SU-DHL-6 (cell line): ENCODE measurements around the gene SGCD.

Source experiments
- H2AFZ ChIP-seq: fragments of 200-600 bp; sonication (generic); 2 replicates; pipeline ENCODE4 v1.6.1; 2014; ENCODE audit warnings: low read depth, mild to moderate bottlenecking, moderate library complexity, mixed read lengths, antibody characterized with exemption, low read length; ENCODE audit not compliant: severe bottlenecking
- H3F3A ChIP-seq: fragments of 200-600 bp; shearing (Covaris generic); 2 replicates; pipeline ENCODE4 v1.6.0; 2016; ENCODE audit warnings: antibody characterized with exemption, mild to moderate bottlenecking; ENCODE audit not compliant: insufficient read depth
- H3K27ac ChIP-seq: fragments of 200-600 bp; sonication (generic); 2 replicates; pipeline ENCODE4 v1.5.1; 2016; ENCODE audit warnings: low read depth, mild to moderate bottlenecking, low read length, moderate library complexity, mixed read lengths
- H3K27me3 ChIP-seq: fragments of 200-600 bp; sonication (generic), shearing (Covaris generic); 2 replicates; pipeline ENCODE4 v1.6.0; 2014; ENCODE audit warnings: mild to moderate bottlenecking, low read length
- H3K36me3 ChIP-seq: fragments of 200-600 bp; sonication (generic); 2 replicates; pipeline ENCODE4 v1.6.1; 2014; ENCODE audit warnings: mild to moderate bottlenecking, low read length, mixed read lengths
- H3K4me2 ChIP-seq: fragments of 300-600, 200-600 bp; shearing (Covaris generic), sonication (generic); 2 replicates; pipeline ENCODE4 v1.6.0; 2014; ENCODE audit warnings: low read length, low read depth, mild to moderate bottlenecking; ENCODE audit not compliant: poor library complexity, severe bottlenecking
- H3K4me3 ChIP-seq: fragments of 200-600 bp; sonication (generic); 2 replicates; pipeline ENCODE4 v1.5.1; 2014; ENCODE audit warnings: antibody characterized with exemption, low read length, mild to moderate bottlenecking, mixed read lengths; ENCODE audit not compliant: insufficient read depth, poor library complexity, severe bottlenecking
- H3K79me2 ChIP-seq: fragments of 200-600 bp; sonication (generic); 2 replicates; pipeline ENCODE4 v1.6.1; 2014; ENCODE audit warnings: mild to moderate bottlenecking, low read length, moderate library complexity; ENCODE audit not compliant: insufficient read depth
- H3K9ac ChIP-seq: fragments of 200-600 bp; sonication (generic); 2 replicates; pipeline ENCODE4 v1.7.0; 2014; ENCODE audit warnings: mild to moderate bottlenecking, low read length
- H3K9me2 ChIP-seq: fragments of 200-600 bp; sonication (generic); replicated peaks from 2 replicates; pipeline ENCODE4 v1.6.1; 2014; ENCODE audit warnings: low read length; ENCODE audit not compliant: insufficient read depth
- H3K9me3 ChIP-seq: fragments of 200-600 bp; sonication (generic); 2 replicates; pipeline ENCODE4 v1.6.1; 2014; ENCODE audit warnings: low read length, mixed read lengths; ENCODE audit not compliant: insufficient read depth
- H4K20me1 ChIP-seq: fragments of 200-600 bp; sonication (generic); 2 replicates; pipeline ENCODE4 v1.6.1; 2014; ENCODE audit warnings: low read depth, mild to moderate bottlenecking, antibody characterized with exemption, low read length, moderate library complexity, mixed read lengths
- CTCF ChIP-seq: fragments of 200-600 bp; sonication (generic); IDR thresholded peaks from one replicate; pipeline ENCODE4 v1.5.1; 2017; ENCODE audit warnings: antibody characterized with exemption, mild to moderate bottlenecking, low read length, moderate library complexity; ENCODE audit not compliant: insufficient read depth, poor library complexity, severe bottlenecking
- EZH2phosphoT487 ChIP-seq: fragments of 200-600 bp; sonication (generic), shearing (Covaris generic); conservative IDR thresholded peaks from 2 replicates; pipeline ENCODE4 v1.6.1; 2018; ENCODE audit warnings: mild to moderate bottlenecking, antibody characterized with exemption, low read length, moderate library complexity, mixed read lengths

Gene SGCD

GRCh38 chr5:156322666-156323065 lies 4.3 kb upstream of the SGCD start:
- no peak for TF ChIP-seq CTCF
- no peak for TF ChIP-seq EZH2phosphoT487
- H3K4me3 ChIP-seq: no peak overlapping the region

GRCh38 chr5:156327296-156327695 lies 332 bp downstream of the SGCD start:
- Histone ChIP-seq H2AFZ (no peak overlapping the region), H3K9me2 (no peaks in the 10 kb centered on the region), H3K27me3 (no peaks in the 10 kb centered on the region), H3K36me3 (no peaks in the 10 kb centered on the region), H3K4me3 (no peak overlapping the region), H3K27ac (no peak overlapping the region), H3K9me3 (no peaks in the 10 kb centered on the region), H3K79me2 (no peaks in the 10 kb centered on the region), H3F3A (no peaks in the 10 kb centered on the region), H3K4me2 (no peak overlapping the region), H3K9ac (no peak overlapping the region), H4K20me1 (no peaks in the 10 kb centered on the region)
- TF ChIP-seq EZH2phosphoT487: no peak
- no peak for TF ChIP-seq CTCF

More at GRCh38 chr5:156322666-156323065, 4.3 kb upstream of the SGCD start:
- Histone ChIP-seq H3K79me2 (no peaks in the 10 kb centered on the region), H3K4me2 (no peak overlapping the region), H3K9ac (no peak overlapping the region), H3K27ac (no peak overlapping the region), H3F3A (no peaks in the 10 kb centered on the region), H3K9me2 (no peaks in the 10 kb centered on the region), H4K20me1 (no peaks in the 10 kb centered on the region), H3K27me3 (no peaks in the 10 kb centered on the region), H2AFZ (no peak overlapping the region), H3K36me3 (no peaks in the 10 kb centered on the region), H3K9me3 (no peaks in the 10 kb centered on the region)

- Histone ChIP-seq H3K27me3 (no peaks in the 10 kb centered on the region), H3K36me3 (no peaks in the 10 kb centered on the region), H3K4me3 (no peak overlapping the region), H3K27ac (no peak overlapping the region), H3K9me3 (no peaks in the 10 kb centered on the region), H3K9me2 (no peaks in the 10 kb centered on the region), H3K79me2 (no peaks in the 10 kb centered on the region), H3K4me2 (no peak overlapping the region), H3K9ac (no peak overlapping the region), H3F3A (no peaks in the 10 kb centered on the region), H4K20me1 (no peaks in the 10 kb centered on the region), H2AFZ (no peak overlapping the region)
- TF ChIP-seq EZH2phosphoT487 (no peak), CTCF (no peak)
Measured at GRCh38 chr5:156328161-156328560, 1.2 kb downstream of the SGCD start.

- no peak overlapping the region for H2AFZ ChIP-seq
- H3K9me2 ChIP-seq: no peaks in the 10 kb centered on the region
- no peaks in the 10 kb centered on the region for H3F3A ChIP-seq
- H3K27ac ChIP-seq: no peak overlapping the region
- no peaks in the 10 kb centered on the region for H3K27me3 ChIP-seq
- H3K4me3 ChIP-seq: no peak overlapping the region
- no peak overlapping the region for H3K4me2 ChIP-seq
- H3K36me3 ChIP-seq: no peaks in the 10 kb centered on the region
- no peaks in the 10 kb centered on the region for H4K20me1 ChIP-seq
- no peaks in the 10 kb centered on the region for H3K9me3 ChIP-seq
- TF ChIP-seq EZH2phosphoT487 (no peak), CTCF (no peak)
- H3K9ac ChIP-seq: no peak overlapping the region
- H3K79me2 ChIP-seq: no peaks in the 10 kb centered on the region
Measured at GRCh38 chr5:156328766-156329165, 1.8 kb downstream of the SGCD start.
